ENCODE measurements around the gene GJB4.
"Not testable (repeated sequence)": the region's sequence is repeated elsewhere in the genome, so short reads cannot be mapped to it uniquely, and the experiment has no call there.

The GJB4 gene

GRCh38 chr1:34800214-34800613 is 40.7 kb downstream of the GJB4 start:
- no peak for DNase-seq (ENCODE audit: low read depth)

- DNase-seq (ENCODE audit: low read depth) = no peak
Observed at GRCh38 chr1:34803770-34804169, 44.2 kb downstream of the GJB4 start.

- DNase-seq (ENCODE audit: low read depth) = no peak
Observed at GRCh38 chr1:34806396-34806795, 46.9 kb downstream of the GJB4 start.

- DNase-seq (ENCODE audit: low read depth) = no peak
Observed at GRCh38 chr1:34808051-34808810, 48.7 kb downstream of the GJB4 start.

GRCh38 chr1:34810781-34811180 is 51.2 kb downstream of the GJB4 start:
- DNase-seq (ENCODE audit: low read depth) = not testable (repeated sequence)
